GM15510 (cell line): Measurements from ENCODE around the gene METTL14.

ENCODE experiments used
- POLR2A ChIP-seq: IDR thresholded peaks from 3 replicates; pipeline ENCODE4 v1.6.1; 2011; ENCODE audit warnings: borderline replicate concordance; ENCODE audit not compliant: insufficient read length; ENCODE audit errors: extremely low read depth

The METTL14 gene

GRCh38 chr4:118762155-118762554, 77.0 kb downstream of the METTL14 start:
- TF ChIP-seq POLR2A = no peak

- no peak for TF ChIP-seq POLR2A
Measured at GRCh38 chr4:118762730-118763477, 77.7 kb downstream of the METTL14 start.
